ENCODE results near the gene PSTK. TPM values are rescaled to one million over a fixed set of nuclear protein-coding genes. Genes with fewer than 3 reads are reported as not detected.

Gene PSTK
- 7.4 and 8.5 TPM in 2 replicates for total RNA-seq (2014; rRNA removed; shearing (Covaris generic))

GRCh38 chr10:122980209-122981065 is at the start of gene PSTK:
Gene PSTK, plus strand, starts transcription at chr10:122980401. Its CDS starts 79 bp downstream, at chr10:122980480.
- peak; percentile 86 for DNase-seq (ENCODE audit: low read depth)

GRCh38 chr10:122931088-122931906 is 48.9 kb upstream of the PSTK start:
- DNase-seq (ENCODE audit: low read depth): no peak

- DNase-seq (ENCODE audit: low read depth): no peak
Measured at GRCh38 chr10:122939133-122939855, 40.9 kb upstream of the PSTK start.

- DNase-seq (ENCODE audit: low read depth): peak; percentile 4
Measured at GRCh38 chr10:122939856-122940543, 40.2 kb upstream of the PSTK start.

GRCh38 chr10:122949296-122949695 is 30.9 kb upstream of the PSTK start:
- DNase-seq (ENCODE audit: low read depth): no peak

GRCh38 chr10:122953902-122954730 is 26.1 kb upstream of the PSTK start, which contains the start of gene C10orf88:
Gene C10orf88, minus strand, starts transcription at chr10:122954227. Its CDS starts 49 bp downstream, at chr10:122954178.
- peak; percentile 96 for DNase-seq (ENCODE audit: low read depth)

GRCh38 chr10:122954731-122955050 is 25.5 kb upstream of the PSTK start:
- no peak for DNase-seq (ENCODE audit: low read depth)

GRCh38 chr10:122955892-122956291 is 24.3 kb upstream of the PSTK start:
- no peak for DNase-seq (ENCODE audit: low read depth)

- no peak for DNase-seq (ENCODE audit: low read depth)
Measured at GRCh38 chr10:122957474-122957873, 22.7 kb upstream of the PSTK start.

- DNase-seq (ENCODE audit: low read depth): no peak
Measured at GRCh38 chr10:122962405-122962804, 17.8 kb upstream of the PSTK start.

- no peak for DNase-seq (ENCODE audit: low read depth)
Measured at GRCh38 chr10:122966879-122967278, 13.3 kb upstream of the PSTK start.

- no peak for DNase-seq (ENCODE audit: low read depth)
Measured at GRCh38 chr10:122968698-122969097, 11.5 kb upstream of the PSTK start.

GRCh38 chr10:122974023-122974422 is 6.2 kb upstream of the PSTK start:
- DNase-seq (ENCODE audit: low read depth): peak; percentile 20

- no peak for DNase-seq (ENCODE audit: low read depth)
Measured at GRCh38 chr10:122974543-122975064, 5.6 kb upstream of the PSTK start.

- DNase-seq (ENCODE audit: low read depth): peak; percentile 60
Measured at GRCh38 chr10:122981066-122981464, 864 bp downstream of the PSTK start.

- no peak for DNase-seq (ENCODE audit: low read depth)
Measured at GRCh38 chr10:122983898-122984297, 3.7 kb downstream of the PSTK start.

- no peak for DNase-seq (ENCODE audit: low read depth)
Measured at GRCh38 chr10:122984708-122985107, 4.5 kb downstream of the PSTK start.

- DNase-seq (ENCODE audit: low read depth): no peak
Measured at GRCh38 chr10:122986335-122986734, 6.1 kb downstream of the PSTK start.

GRCh38 chr10:122988501-122988900 is 8.3 kb downstream of the PSTK start:
- no peak for DNase-seq (ENCODE audit: low read depth)

GRCh38 chr10:122990278-122990677 is 10.1 kb downstream of the PSTK start:
- DNase-seq (ENCODE audit: low read depth): peak; percentile 5
